ENCODE data around the gene SH3D19. TPM values are rescaled to one million over a fixed set of nuclear protein-coding genes. Genes with fewer than 3 reads are reported as not detected.
"Not testable (repeated sequence)": the region's sequence is repeated elsewhere in the genome, so short reads cannot be mapped to it uniquely, and the experiment has no call there.

The SH3D19 gene
- total RNA-seq, 4 donors from 2014 or later: 117 to 201 (median 130) TPM

DNA sequence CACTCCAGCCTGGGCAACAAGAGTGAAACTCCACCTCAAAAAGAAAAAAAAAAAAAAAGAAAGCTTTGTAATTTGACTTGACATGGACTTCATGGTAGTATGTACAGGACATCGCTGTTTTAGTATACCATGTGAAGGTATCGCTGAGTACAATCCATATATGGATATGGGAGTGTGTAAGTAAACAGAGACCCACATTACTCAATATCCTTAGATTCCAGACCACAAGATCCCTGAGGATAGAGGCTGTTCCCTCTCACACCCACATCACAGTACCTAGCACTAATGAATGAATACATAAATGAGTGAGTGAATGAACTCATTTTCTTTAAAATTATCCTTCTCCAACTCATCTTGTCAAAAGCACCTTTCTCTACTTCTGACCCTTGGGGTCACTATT is 234.4 kb downstream of the SH3D19 start:
- TF ChIP-seq EP300 (IDR thresholded peaks at IDR 0.05; ENCODE audit: low read depth) (no peak), POLR2AphosphoS5 (IDR thresholded peaks at IDR 0.05) (no peak), POLR2A (IDR thresholded peaks at IDR 0.05) (no peak)
- TF ChIP-seq, protein P1, sequence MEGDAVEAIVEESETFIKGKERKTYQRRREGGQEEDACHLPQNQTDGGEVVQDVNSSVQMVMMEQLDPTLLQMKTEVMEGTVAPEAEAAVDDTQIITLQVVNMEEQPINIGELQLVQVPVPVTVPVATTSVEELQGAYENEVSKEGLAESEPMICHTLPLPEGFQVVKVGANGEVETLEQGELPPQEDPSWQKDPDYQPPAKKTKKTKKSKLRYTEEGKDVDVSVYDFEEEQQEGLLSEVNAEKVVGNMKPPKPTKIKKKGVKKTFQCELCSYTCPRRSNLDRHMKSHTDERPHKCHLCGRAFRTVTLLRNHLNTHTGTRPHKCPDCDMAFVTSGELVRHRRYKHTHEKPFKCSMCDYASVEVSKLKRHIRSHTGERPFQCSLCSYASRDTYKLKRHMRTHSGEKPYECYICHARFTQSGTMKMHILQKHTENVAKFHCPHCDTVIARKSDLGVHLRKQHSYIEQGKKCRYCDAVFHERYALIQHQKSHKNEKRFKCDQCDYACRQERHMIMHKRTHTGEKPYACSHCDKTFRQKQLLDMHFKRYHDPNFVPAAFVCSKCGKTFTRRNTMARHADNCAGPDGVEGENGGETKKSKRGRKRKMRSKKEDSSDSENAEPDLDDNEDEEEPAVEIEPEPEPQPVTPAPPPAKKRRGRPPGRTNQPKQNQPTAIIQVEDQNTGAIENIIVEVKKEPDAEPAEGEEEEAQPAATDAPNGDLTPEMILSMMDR (IDR thresholded peaks at IDR 0.05): no peak
- DNase-seq: no peak
- Histone ChIP-seq H3K4me1 (peaks cover 0 to 10% (median 2%) of the 10 kb centered on the region in 4 donors), H3K27ac (no peak overlapping the region), H3K4me3 (no peak overlapping the region), H3K9me3 (no peaks in the 10 kb centered on the region), H3K36me3 (no peaks in the 10 kb centered on the region), H3K27me3 (no peaks in the 10 kb centered on the region)
- in situ Hi-C loops (cut with MboI; ENCODE audit: low pct_ligation_motif_present in 1 of 4, low pct_unique_long_range_greater_than_20kb in 1 of 4, low sequenced_read_pairs in 3 of 4): loop anchor here in 1 of 4 donors (25.0 kb wide), 1 partner anchor 671 kb away; the partner anchor contains the start of gene GATB
- intact Hi-C loops (cut with DNase I; ENCODE audit: low total_unique reads): no loop called here
- WGBS, 2 donors (ENCODE audit: low coverage in 1 of 2): 64 to 79% methylated on average over 2 of the region's 2 CpGs

DNA sequence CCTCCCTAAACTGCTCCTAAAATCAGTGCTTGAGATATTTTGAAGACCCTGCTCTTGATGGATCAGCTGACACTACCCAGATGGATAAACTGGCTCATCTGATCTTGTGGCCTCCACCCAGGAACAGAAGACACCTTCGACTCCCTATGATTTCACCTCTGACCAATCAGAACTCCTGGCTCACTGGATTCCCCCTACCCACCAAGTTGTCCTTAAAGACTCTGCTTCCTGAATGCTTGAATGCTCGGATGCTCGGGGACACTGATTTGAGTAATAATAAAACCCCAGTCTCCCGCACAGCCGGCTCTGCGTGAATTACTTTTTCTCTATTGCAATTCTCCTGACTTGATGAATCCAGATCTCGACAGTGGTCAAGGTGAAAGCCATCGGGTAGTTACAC is 237.9 kb downstream of the SH3D19 start:
- Histone ChIP-seq H3K36me3 (no peaks in the 10 kb centered on the region), H3K4me1 (peaks cover 0 to 3% (median 0%) of the 10 kb centered on the region in 4 donors), H3K27me3 (no peaks in the 10 kb centered on the region), H3K9me3 (no peaks in the 10 kb centered on the region), H3K4me3 (no peak overlapping the region), H3K27ac (no peak overlapping the region)
- 84 to 92% methylated on average over 7 to 8 of the region's 8 CpGs for WGBS, 2 donors (ENCODE audit: low coverage in 1 of 2)
- TF ChIP-seq POLR2AphosphoS5 (IDR thresholded peaks at IDR 0.05): no peak
- TF ChIP-seq EP300 (IDR thresholded peaks at IDR 0.05; ENCODE audit: low read depth): no peak
- TF ChIP-seq, protein P1 (IDR thresholded peaks at IDR 0.05): no peak
- TF ChIP-seq POLR2A (IDR thresholded peaks at IDR 0.05): no peak
- intact Hi-C loops (cut with DNase I; ENCODE audit: low total_unique reads) (no loop called here), in situ Hi-C loops (cut with MboI; ENCODE audit: low pct_ligation_motif_present in 1 of 4, low pct_unique_long_range_greater_than_20kb in 1 of 4, low sequenced_read_pairs in 3 of 4) (loop anchor here in 1 of 4 donors (25.0 kb wide), 1 partner anchor 675 kb away; the partner anchor contains the start of gene GATB)
- no peak for DNase-seq

DNA sequence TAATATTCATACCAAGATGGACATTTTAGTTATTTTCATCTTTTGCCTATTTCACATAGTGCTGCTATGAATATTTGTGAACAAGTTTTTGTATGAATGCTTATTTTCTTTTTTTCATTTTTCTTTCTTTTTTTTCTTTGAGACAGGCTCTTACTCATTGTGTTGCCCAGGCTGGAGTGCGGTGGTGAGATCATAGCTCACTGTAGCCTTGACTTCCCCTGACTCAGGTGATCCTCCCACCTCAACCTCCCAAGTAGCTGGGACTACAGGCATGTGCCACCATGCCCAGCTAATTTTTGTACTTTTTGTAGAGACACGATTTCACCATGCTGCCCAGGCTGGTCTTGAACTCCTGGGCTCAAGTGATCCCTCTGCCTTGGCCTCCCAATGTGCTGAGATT is 247.4 kb downstream of the SH3D19 start:
- in situ Hi-C loops (cut with MboI; ENCODE audit: low pct_ligation_motif_present in 1 of 4, low pct_unique_long_range_greater_than_20kb in 1 of 4, low sequenced_read_pairs in 3 of 4): loop anchor here in 1 of 4 donors (25.0 kb wide), 1 partner anchor 684 kb away; the partner anchor contains the start of gene GATB
- H3K36me3 ChIP-seq; H3K4me1 ChIP-seq; H3K27ac ChIP-seq; H3K9me3 ChIP-seq; intact Hi-C loops (cut with DNase I; ENCODE audit: low total_unique reads); H3K27me3 ChIP-seq; DNase-seq; H3K4me3 ChIP-seq: not testable (repeated sequence)
- WGBS, 2 donors (ENCODE audit: low coverage in 1 of 2): 91 to 100% methylated on average over 1 to 2 of the region's 2 CpGs

DNA sequence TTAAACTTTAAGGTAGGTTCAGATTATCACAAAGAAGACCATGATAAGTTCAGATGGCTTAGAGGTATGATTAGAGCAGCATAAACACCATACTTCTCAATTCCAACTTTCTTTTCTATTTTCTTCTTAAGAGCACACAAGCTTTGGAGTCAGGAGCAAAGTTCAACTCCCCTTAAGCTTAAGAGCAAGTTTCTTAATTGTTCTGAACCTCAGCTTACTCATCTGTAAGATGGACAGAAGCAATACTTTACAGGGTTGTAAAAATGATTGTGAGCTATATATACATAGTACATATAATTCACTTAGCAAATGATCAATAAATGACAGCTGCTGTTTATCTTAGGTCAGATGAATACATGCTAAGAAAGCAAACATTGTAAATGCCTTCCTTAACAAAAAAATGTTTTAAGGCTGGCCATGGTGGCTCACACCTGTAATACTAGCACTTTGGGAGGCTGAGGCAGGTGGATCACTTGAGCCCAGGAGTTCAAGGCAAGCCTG is 250.9 kb downstream of the SH3D19 start:
- DNase-seq: no peak
- no peaks in the 10 kb centered on the region for H3K4me1 ChIP-seq
- no peak overlapping the region for H3K27ac ChIP-seq
- H3K27me3 ChIP-seq: no peaks in the 10 kb centered on the region
- in situ Hi-C loops (cut with MboI; ENCODE audit: low pct_ligation_motif_present in 1 of 4, low pct_unique_long_range_greater_than_20kb in 1 of 4, low sequenced_read_pairs in 3 of 4) (no loop called here), intact Hi-C loops (cut with DNase I; ENCODE audit: low total_unique reads) (no loop called here)
- H3K4me3 ChIP-seq: no peak overlapping the region
- TF ChIP-seq, protein P1 (IDR thresholded peaks at IDR 0.05): no peak
- TF ChIP-seq POLR2AphosphoS5 (IDR thresholded peaks at IDR 0.05) (no peak), EP300 (IDR thresholded peaks at IDR 0.05; ENCODE audit: low read depth) (no peak), POLR2A (IDR thresholded peaks at IDR 0.05) (no peak)
- H3K36me3 ChIP-seq: no peaks in the 10 kb centered on the region
- H3K9me3 ChIP-seq: no peaks in the 10 kb centered on the region

Small RNAs within 50 kb of the gene (small RNA-seq; reads per million reads assigned to genes)
- 0 to 0.12 (median 0) reads per million in 4 donors for gene AC104819.2
- gene RNU6-1282P: 0 reads per million in 4 donors
- gene SNORD73A: 0 reads per million in 4 donors
- 0 to 1.3 (median 0.18) reads per million in 4 donors for gene SNORD73B

Other genes with a start within 250 kb of the SH3D19 start
- gene RPS3A, start 226.0 kb downstream of the SH3D19 start, total RNA-seq: 1,000 to 10,000 TPM in 3 of 4 donors, 100 to 1,000 TPM in 1; 905 to 2,947 (median 1,612) TPM
- not detected for gene PRSS48, start 48.4 kb downstream of the SH3D19 start, total RNA-seq
- 10 to 100 TPM; 40.8 to 52.9 (median 44.5) TPM for gene FHIP1A, start 83.6 kb upstream of the SH3D19 start, total RNA-seq

Data from transverse colon (tissue), 4 donors.